ENCODE data around the gene SETD2.

DNA sequence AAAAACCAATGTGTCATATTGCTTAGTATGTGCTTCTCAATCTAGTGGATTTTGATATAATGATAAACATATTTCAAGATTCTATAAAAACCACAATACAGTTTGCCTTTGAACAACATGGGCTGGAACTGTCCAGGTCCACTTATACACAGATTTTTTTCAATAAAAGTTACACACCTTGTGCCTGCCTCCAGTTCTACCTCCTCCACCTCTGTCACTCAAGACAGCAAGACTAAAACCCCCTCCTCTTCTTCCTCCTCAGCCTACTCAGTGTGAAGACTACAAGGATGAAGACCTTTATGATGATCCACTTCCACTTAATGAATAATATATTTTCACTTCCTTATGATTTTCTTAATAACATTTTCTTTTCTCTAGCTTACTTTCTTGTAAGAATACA is 5.7 kb downstream of the SETD2 start:
- no peak for TF ChIP-seq POLR2A (IDR thresholded peaks at IDR 0.05; ENCODE audit: low read depth, low read length)
- TF ChIP-seq TAF1 (IDR thresholded peaks at IDR 0.05; ENCODE audit: borderline replicate concordance, low read depth, low read length) = no peak

Measured in GM12892 (cell line).